CD4-positive, alpha-beta T cell (primary cell): Measurements from ENCODE around the gene OR6J1. TPM values are rescaled to one million over a fixed set of nuclear protein-coding genes. Genes with fewer than 3 reads are reported as not detected.

Experiments
- ATAC-seq: fragments of 200-7000 bp; cut with Tn5 transposase; one replicate; pipeline ENCODE4 v1.10.0; 2022; ENCODE audit warnings: mild to moderate bottlenecking; ENCODE audit not compliant: poor library complexity
- CTCF ChIA-PET: fragments of 350-600 bp; sonication (Branson Sonifier 250); formaldehyde crosslinking; loops from one replicate; lab custom pipeline; 2021; ENCODE audit warnings: antibody characterized with exemption, inconsistent platforms; lab: Charles Lee
- POLR2A ChIA-PET: fragments of 350-600 bp; sonication (Branson Sonifier 250); formaldehyde crosslinking; loops from one replicate; lab custom pipeline; 2021; ENCODE audit warnings: antibody characterized with exemption, inconsistent platforms; lab: Charles Lee
- DNase-seq, 14 experiments: peaks; one replicate each; pipeline ENCODE4 v3.0.0-alpha.2; 2013 to 2020; ENCODE audit warnings: mixed read lengths in 2 of 14
- H3K27ac ChIP-seq, 2 donors: one replicate each; pipeline versions ENCODE4 v1.5.1 to v1.7.0; 2013; ENCODE audit warnings: low read length in 2 of 2, low read depth in 1 of 2, mild to moderate bottlenecking in 1 of 2
- H3K27me3 ChIP-seq, 2 experiments: 1 replicate in 1 of 2; 2 replicates in 1 of 2; pipeline versions ENCODE4 v1.6.1 to v1.7.0; 2013; ENCODE audit warnings: low read length in 2 of 2, control low read depth in 1 of 2, mild to moderate bottlenecking in 1 of 2, moderate library complexity in 1 of 2; ENCODE audit not compliant: insufficient read depth in 2 of 2, control insufficient read depth in 1 of 2
- H3K36me3 ChIP-seq: one replicate; pipeline ENCODE4 v1.6.1; 2013; ENCODE audit warnings: low read length, control low read depth; ENCODE audit not compliant: insufficient read depth
- H3K4me1 ChIP-seq: one replicate; pipeline ENCODE4 v1.6.1; 2013; ENCODE audit warnings: low read length, control low read depth; ENCODE audit not compliant: insufficient read depth
- H3K4me3 ChIP-seq: one replicate; pipeline ENCODE4 v1.5.1; 2013; ENCODE audit warnings: mild to moderate bottlenecking, low read length, moderate library complexity
- H3K9me3 ChIP-seq, 2 experiments: 1 replicate in 1 of 2; 2 replicates in 1 of 2; pipeline versions ENCODE4 v1.6.1 to v1.7.0; 2013; ENCODE audit warnings: low read length in 2 of 2, mild to moderate bottlenecking in 2 of 2, control low read depth in 1 of 2, moderate library complexity in 1 of 2; ENCODE audit not compliant: control insufficient read depth in 1 of 2, insufficient read depth in 1 of 2
- H3K27ac Mint-ChIP-seq: one replicate; pipeline ENCODE4 v1.8.0; 2020; ENCODE audit warnings: mixed read lengths
- H3K27me3 Mint-ChIP-seq: one replicate; pipeline ENCODE4 v1.8.0; 2021; ENCODE audit warnings: mixed read lengths
- H3K36me3 Mint-ChIP-seq: one replicate; pipeline ENCODE4 v1.8.0; 2021; ENCODE audit warnings: low read depth, mixed read lengths
- H3K4me1 Mint-ChIP-seq: one replicate; pipeline ENCODE4 v1.8.0; 2021; ENCODE audit warnings: low read depth, mixed read lengths
- H3K4me3 Mint-ChIP-seq: one replicate; pipeline ENCODE4 v1.8.0; 2020; ENCODE audit warnings: mild to moderate bottlenecking, mixed read lengths
- H3K9me3 Mint-ChIP-seq: one replicate; pipeline ENCODE4 v1.8.0; 2020; ENCODE audit warnings: mixed read lengths
- CTCF ChIP-seq: fragments of 200-600 bp; IDR thresholded peaks from one replicate; pipeline ENCODE4 v1.8.0; 2022; ENCODE audit warnings: antibody characterized with exemption, mild to moderate bottlenecking
- intact Hi-C, 2 experiments: fragments of 100-400 bp; cut with DNase I in 1 of 2; cut with micrococcal nuclease in 1 of 2; formaldehyde crosslinking; loops; one replicate each; pipeline versions ENCODE4 v1.15.1 to v1.9.0; 2023 to 2025; cut with DNase I, micrococcal nuclease
- total RNA-seq, 174 experiments: library from RNA in 2 of 174; stranded (reverse) in 2 of 174; gene quantifications; one replicate each; pipeline ENCODE4 v1.2.3 and lab custom pipeline; 2021 to 2026

Gene OR6J1
- total RNA-seq, 2 experiments from 2014 or later: not detected

- intact Hi-C loops: no loop called here
- peaks cover 18% of the 10 kb centered on the region for H3K27me3 Mint-ChIP-seq
- Histone ChIP-seq H3K4me3 (no peak overlapping the region), H3K9me3 (peaks cover 0 to 4% of the 10 kb centered on the region in 2 experiments), H3K36me3 (no peaks in the 10 kb centered on the region), H3K27me3 (peaks cover 4% of the 10 kb centered on the region in 2 experiments), H3K4me1 (no peaks in the 10 kb centered on the region), H3K27ac (no peak overlapping the region)
- no peak for DNase-seq
- H3K4me1 Mint-ChIP-seq: no peaks in the 10 kb centered on the region
- ChIA-PET CTCF (interaction anchor here (0.6 kb wide), 1 partner anchor 58 kb away, joined by 4 read pairs; no protein-coding TSS in a partner anchor), POLR2A (interaction anchor here (0.8 kb wide), 1 partner anchor 42 kb away, joined by 3 read pairs; no protein-coding TSS in a partner anchor)
- no peak overlapping the region for H3K4me3 Mint-ChIP-seq
- no peak for TF ChIP-seq CTCF
- ATAC-seq: no peak
- H3K36me3 Mint-ChIP-seq: no peaks in the 10 kb centered on the region
- no peak overlapping the region for H3K27ac Mint-ChIP-seq
- H3K9me3 Mint-ChIP-seq: no peaks in the 10 kb centered on the region
These were observed 14.8 kb downstream of the OR6J1 start for GRCh38 chr14:22629361-22629760.

DNA sequence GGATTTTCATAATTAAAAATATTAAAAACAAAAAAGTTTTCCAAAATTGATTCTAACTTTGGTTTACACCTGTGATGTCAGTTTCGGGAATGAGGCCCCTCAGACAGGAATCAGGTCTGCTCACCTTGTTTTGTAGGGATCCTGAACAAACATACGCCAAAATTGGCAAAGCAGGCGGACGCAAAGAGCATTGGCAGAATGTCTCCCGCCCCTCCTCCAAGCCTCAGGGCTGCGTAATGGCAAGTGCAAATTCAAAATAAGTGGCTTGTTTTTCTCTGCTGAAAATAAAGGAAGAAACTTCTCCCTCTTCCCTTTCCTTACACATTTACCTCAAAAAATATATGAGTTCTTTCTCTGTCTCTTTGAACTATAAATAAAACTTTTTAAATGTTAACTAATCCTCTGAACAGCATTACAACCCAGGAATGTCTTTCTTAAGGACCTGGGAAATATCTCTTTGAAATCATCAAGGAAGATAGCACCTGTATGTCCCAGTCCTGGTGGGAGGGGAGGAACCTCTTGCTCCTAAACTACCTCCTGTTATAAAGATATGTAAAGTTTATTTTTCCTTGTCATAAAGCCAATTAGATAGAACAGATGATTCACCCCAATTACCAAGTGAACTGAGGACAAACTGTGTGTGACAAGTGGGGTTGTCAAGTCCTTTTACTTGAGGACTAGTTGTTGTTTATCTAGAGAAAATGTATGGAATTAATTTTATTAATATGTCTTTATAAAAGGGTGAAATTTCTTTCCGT, 16.5 kb downstream of the OR6J1 start:
- Mint-ChIP-seq H3K36me3 (no peaks in the 10 kb centered on the region), H3K27me3 (peaks cover 18% of the 10 kb centered on the region), H3K4me1 (no peaks in the 10 kb centered on the region), H3K27ac (no peak overlapping the region), H3K4me3 (no peak overlapping the region), H3K9me3 (no peaks in the 10 kb centered on the region)
- Histone ChIP-seq H3K9me3 (peaks cover 0 to 4% of the 10 kb centered on the region in 2 experiments), H3K4me3 (no peak overlapping the region), H3K36me3 (no peaks in the 10 kb centered on the region), H3K27ac (no peak overlapping the region), H3K4me1 (no peaks in the 10 kb centered on the region), H3K27me3 (peaks cover 2 to 4% of the 10 kb centered on the region in 2 experiments)
- no peak for TF ChIP-seq CTCF
- POLR2A ChIA-PET: no interaction called here
- DNase-seq (no peak), ATAC-seq (no peak)
- CTCF ChIA-PET: no interaction called here
- intact Hi-C loops: no loop called here

DNA sequence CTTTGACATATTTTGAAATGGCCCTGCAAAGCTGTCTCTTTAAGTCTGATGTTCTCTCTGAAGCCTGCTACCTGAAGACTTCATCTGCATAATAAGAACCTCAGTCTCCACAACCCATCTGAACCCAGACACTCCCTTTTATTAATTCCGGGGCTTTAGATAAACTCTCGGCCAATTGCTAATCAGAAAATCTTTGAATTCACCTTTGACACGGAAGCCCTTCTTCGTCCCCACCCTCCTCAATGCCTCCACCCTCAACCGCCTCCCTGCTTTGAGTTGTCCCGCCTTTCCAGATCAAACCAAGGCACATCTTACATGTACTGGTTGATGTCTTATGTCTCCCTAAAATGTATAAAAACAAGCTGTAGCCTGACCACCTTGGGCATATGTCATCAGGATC, 17.6 kb downstream of the OR6J1 start:
- no peak for TF ChIP-seq CTCF
- no peak overlapping the region for H3K4me3 Mint-ChIP-seq
- Histone ChIP-seq H3K27ac (no peak overlapping the region), H3K4me1 (no peaks in the 10 kb centered on the region), H3K9me3 (peaks cover 0 to 4% of the 10 kb centered on the region in 2 experiments), H3K36me3 (no peaks in the 10 kb centered on the region), H3K27me3 (peaks cover 2 to 4% of the 10 kb centered on the region in 2 experiments), H3K4me3 (no peak overlapping the region)
- H3K4me1 Mint-ChIP-seq: no peaks in the 10 kb centered on the region
- ChIA-PET POLR2A (interaction anchor here (0.7 kb wide), 1 partner anchor 122 kb away, joined by 3 read pairs; no protein-coding TSS in a partner anchor), CTCF (no interaction called here)
- H3K27me3 Mint-ChIP-seq: peaks cover 14% of the 10 kb centered on the region
- intact Hi-C loops: no loop called here
- DNase-seq: no peak
- no peak for ATAC-seq
- H3K9me3 Mint-ChIP-seq: no peaks in the 10 kb centered on the region
- no peak overlapping the region for H3K27ac Mint-ChIP-seq
- no peaks in the 10 kb centered on the region for H3K36me3 Mint-ChIP-seq
